IPS-20b (cell line): ENCODE measurements around the gene YAP1.

Experiments used
- H3K27ac ChIP-seq: one replicate; pipeline ENCODE4 v1.5.1; 2013; ENCODE audit warnings: low read length
- H3K27me3 ChIP-seq: 2 replicates; pipeline ENCODE4 v1.6.1; 2013; ENCODE audit warnings: mild to moderate bottlenecking, low read length, inconsistent platforms; ENCODE audit not compliant: insufficient read depth
- H3K36me3 ChIP-seq: 2 replicates; pipeline ENCODE4 v1.6.1; 2013; ENCODE audit warnings: low read depth, mild to moderate bottlenecking, inconsistent platforms, low read length, moderate library complexity; ENCODE audit not compliant: insufficient read depth
- H3K4me1 ChIP-seq: 2 replicates; pipeline ENCODE4 v1.6.1; 2013; ENCODE audit warnings: mild to moderate bottlenecking, control low read depth, inconsistent platforms, low read length, moderate library complexity; ENCODE audit not compliant: insufficient read depth
- H3K4me3 ChIP-seq: 2 replicates; pipeline ENCODE4 v1.5.1; 2013; ENCODE audit warnings: mild to moderate bottlenecking, low read length, inconsistent platforms
- H3K9ac ChIP-seq: 2 replicates; pipeline ENCODE4 v1.6.1; 2013; ENCODE audit warnings: low read depth, mild to moderate bottlenecking, inconsistent platforms, low read length, moderate library complexity
- H3K9me3 ChIP-seq: 2 replicates; pipeline ENCODE4 v1.6.1; 2013; ENCODE audit warnings: mild to moderate bottlenecking, low read depth, low read length, inconsistent platforms; ENCODE audit not compliant: insufficient read depth

Gene YAP1

DNA sequence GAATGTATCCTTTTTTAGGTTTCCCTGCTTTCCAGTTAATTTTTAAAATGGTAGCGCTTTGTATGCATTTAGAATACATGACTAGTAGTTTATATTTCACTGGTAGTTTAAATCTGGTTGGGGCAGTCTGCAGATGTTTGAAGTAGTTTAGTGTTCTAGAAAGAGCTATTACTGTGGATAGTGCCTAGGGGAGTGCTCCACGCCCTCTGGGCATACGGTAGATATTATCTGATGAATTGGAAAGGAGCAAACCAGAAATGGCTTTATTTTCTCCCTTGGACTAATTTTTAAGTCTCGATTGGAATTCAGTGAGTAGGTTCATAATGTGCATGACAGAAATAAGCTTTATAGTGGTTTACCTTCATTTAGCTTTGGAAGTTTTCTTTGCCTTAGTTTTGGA lies 120.7 kb downstream of the YAP1 start:
- 0 out of 2 replicates have a peak, but pooled peaks cover 2% of the 10 kb centered on the region for H3K4me1 ChIP-seq
- H3K9me3 ChIP-seq: no peaks in the 10 kb centered on the region
- H3K9ac ChIP-seq: no peak overlapping the region
- H3K4me3 ChIP-seq: no peak overlapping the region
- H3K27me3 ChIP-seq: no peaks in the 10 kb centered on the region
- peaks cover 54% of the 10 kb centered on the region for H3K36me3 ChIP-seq
- H3K27ac ChIP-seq: no peak overlapping the region

DNA sequence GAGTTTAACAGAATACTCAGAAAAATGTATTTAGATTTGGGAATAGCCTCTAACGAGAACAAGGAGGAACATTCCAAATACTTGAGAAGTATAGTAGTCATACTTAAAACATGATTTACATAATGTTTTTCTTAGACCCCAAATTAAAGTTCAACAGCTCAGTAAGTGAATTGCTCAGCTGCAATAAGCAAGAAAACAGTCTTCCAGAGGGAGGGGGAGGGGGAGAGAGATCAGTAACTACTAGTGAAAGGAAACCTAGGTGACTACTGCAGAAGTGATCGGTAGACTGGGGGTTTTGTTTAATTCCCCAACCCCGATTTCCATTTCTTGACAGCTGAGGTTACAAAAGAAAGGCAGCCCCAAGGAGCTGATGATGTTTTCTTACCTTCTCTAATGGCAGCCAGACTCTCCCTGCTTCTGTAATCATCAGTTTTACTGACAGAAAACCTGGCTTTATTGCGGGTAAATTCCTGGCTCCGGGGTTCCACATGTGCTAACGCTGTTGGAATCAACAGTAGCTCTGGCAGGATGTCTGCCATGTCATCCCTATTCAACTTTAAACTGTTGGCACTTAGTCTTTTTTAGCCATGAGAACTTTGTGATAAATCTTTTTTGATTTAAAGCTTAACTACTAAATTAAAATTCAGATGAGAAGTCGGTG lies 124.7 kb downstream of the YAP1 start:
- no peaks in the 10 kb centered on the region for H3K9me3 ChIP-seq
- H3K27ac ChIP-seq: no peak overlapping the region
- H3K27me3 ChIP-seq: no peaks in the 10 kb centered on the region
- H3K36me3 ChIP-seq: peaks cover 19% of the 10 kb centered on the region
- H3K9ac ChIP-seq: no peak overlapping the region
- H3K4me3 ChIP-seq: no peak overlapping the region
- H3K4me1 ChIP-seq: 0 out of 2 replicates have a peak, but pooled peaks cover 2% of the 10 kb centered on the region

DNA sequence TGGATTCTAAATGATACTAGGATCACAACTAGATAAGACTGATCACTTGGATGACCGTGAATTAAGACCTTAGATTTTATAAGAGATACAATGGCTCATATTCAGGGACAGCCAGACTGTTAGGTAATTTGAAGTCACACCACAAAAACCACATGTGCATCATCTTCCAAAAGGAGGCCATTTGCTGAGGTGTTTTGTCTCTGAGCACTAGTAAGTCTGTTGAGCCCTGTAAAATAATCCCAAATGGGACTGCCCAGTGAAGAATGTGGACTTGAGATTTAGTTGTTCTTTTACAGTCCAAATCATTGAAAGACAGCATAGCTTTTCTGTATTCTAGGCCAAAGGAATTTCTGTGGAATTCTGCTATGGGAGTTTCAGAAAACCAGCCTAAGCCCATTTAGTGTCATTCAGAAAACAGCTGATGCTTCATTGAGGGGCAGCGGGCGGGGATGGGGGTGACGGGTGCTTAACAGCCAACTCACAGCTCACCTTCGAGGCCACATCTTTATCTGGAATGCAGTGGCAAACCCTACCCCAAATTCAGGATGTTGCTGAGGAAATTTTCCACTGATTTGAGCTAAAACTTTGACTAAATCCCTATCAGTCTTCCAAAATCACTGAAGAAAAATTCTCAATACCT lies 127.0 kb downstream of the YAP1 start:
- Histone ChIP-seq H3K4me3 (no peak overlapping the region), H3K9ac (no peak overlapping the region), H3K36me3 (0 out of 2 replicates have a peak, but pooled peaks cover 2% of the 10 kb centered on the region), H3K27me3 (no peaks in the 10 kb centered on the region), H3K27ac (no peak overlapping the region), H3K4me1 (0 out of 2 replicates have a peak, but pooled peaks cover 2% of the 10 kb centered on the region), H3K9me3 (no peaks in the 10 kb centered on the region)

DNA sequence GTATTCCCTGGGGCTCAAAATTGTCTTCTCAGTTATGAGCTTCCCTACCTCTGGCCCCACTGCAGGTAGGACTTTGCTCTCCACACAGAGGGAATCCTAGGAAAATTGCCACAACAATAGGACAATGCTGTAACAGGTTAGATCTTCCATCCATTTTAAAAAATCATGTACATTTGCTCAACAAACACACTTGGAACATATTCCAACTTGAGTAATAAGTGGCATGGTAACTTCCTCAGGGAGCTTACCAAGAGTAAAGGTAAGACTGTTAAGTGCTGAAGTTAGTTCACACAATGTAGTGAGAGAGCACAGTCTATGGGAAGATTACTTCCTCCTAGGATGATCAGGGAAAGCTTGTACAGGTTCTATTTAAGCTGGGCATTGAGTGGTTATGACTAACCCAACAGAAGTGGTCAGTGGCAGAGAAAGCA lies 128.2 kb downstream of the YAP1 start:
- Histone ChIP-seq H3K36me3 (no peaks in the 10 kb centered on the region), H3K4me3 (no peak overlapping the region), H3K27ac (no peak overlapping the region), H3K9ac (no peak overlapping the region), H3K27me3 (no peaks in the 10 kb centered on the region), H3K4me1 (0 out of 2 replicates have a peak, but pooled peaks cover 2% of the 10 kb centered on the region), H3K9me3 (no peaks in the 10 kb centered on the region)

DNA sequence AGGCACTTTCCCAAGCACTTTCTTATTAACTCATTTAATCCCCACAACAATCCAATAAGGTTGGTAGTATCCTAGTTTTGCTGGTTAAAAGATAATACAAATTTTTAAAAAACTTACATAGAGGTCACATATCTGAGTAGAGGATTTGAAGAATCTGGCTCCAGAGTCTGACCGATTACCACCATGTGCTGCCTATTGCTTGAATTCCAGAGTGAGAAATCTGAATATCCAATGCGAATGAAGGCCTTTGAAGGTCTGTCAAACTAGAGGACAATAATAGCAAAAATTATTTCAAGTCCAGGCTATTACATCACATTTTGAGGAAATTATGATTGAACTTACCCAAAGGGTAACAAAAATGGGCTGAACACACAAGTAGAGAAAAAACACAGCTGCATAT lies 129.2 kb downstream of the YAP1 start:
- Histone ChIP-seq H3K4me3 (no peak overlapping the region), H3K9ac (no peak overlapping the region), H3K27me3 (no peaks in the 10 kb centered on the region), H3K4me1 (0 out of 2 replicates have a peak, but pooled peaks cover 2% of the 10 kb centered on the region), H3K9me3 (no peaks in the 10 kb centered on the region), H3K27ac (no peak overlapping the region), H3K36me3 (no peaks in the 10 kb centered on the region)

DNA sequence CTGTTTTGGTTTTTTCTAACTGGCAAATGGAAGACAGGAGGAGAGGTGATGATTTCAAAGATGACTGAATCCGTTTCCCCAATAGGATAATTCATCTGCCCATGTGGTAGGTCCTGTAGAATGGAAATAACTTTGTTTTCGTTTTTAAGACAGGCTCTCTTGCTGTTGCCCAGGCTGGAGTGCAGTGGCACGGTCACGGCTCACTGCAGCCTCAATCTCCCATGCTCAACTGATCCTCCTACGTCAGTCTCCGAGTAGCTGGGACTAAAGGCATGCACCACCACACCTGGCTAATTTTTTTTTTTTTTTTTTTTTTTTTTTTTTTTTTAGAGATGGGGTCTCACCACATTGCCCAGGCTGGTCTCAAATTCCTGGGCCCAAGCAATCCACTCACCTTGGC lies 129.7 kb downstream of the YAP1 start:
- no peaks in the 10 kb centered on the region for H3K27me3 ChIP-seq
- no peak overlapping the region for H3K9ac ChIP-seq
- no peak overlapping the region for H3K4me3 ChIP-seq
- no peak overlapping the region for H3K27ac ChIP-seq
- no peaks in the 10 kb centered on the region for H3K36me3 ChIP-seq
- no peaks in the 10 kb centered on the region for H3K9me3 ChIP-seq
- 0 out of 2 replicates have a peak, but pooled peaks cover 1% of the 10 kb centered on the region for H3K4me1 ChIP-seq

DNA sequence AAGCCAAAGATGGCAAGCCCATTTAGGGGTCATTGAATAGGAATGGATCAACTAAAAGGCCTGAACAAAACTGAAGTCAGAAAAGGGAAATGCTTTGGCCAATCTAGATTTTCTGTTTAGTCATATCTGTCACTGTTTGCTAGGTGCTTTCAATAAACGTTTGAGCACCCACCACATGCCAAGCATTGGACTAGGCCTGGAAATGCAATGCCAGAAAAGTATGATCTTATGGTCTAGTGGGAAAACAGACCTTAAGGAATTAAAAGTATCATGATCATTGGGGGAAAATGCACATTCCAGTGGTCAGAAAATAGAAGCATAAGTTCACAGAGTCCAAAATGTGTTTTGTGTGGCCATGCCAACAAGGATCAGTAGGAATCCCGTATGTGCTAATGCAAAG lies 130.3 kb downstream of the YAP1 start:
- Histone ChIP-seq H3K36me3 (no peaks in the 10 kb centered on the region), H3K27ac (no peak overlapping the region), H3K9me3 (no peaks in the 10 kb centered on the region), H3K27me3 (no peaks in the 10 kb centered on the region), H3K9ac (no peak overlapping the region), H3K4me1 (no peaks in the 10 kb centered on the region), H3K4me3 (no peak overlapping the region)

DNA sequence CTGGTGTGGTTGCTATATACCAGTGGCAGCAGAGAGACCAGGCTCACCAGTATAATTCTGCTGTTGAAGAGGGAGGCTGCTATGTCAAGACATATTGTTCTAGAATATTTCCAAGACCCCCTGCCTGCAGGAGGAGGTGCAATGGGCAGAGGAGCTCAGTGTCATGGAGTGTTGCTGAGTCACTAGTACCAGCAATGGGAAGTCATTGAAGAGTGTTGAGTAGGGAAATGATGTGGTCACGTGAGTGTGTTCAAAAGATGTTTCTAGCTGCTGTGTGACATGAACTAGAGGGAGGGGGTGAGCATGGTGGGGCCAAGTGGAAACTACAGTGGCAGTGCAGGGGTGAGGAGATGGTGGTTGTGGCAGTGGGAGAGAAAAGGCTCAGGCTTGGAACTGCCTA lies 130.8 kb downstream of the YAP1 start:
- Histone ChIP-seq H3K36me3 (no peaks in the 10 kb centered on the region), H3K9ac (no peak overlapping the region), H3K4me1 (no peaks in the 10 kb centered on the region)

DNA sequence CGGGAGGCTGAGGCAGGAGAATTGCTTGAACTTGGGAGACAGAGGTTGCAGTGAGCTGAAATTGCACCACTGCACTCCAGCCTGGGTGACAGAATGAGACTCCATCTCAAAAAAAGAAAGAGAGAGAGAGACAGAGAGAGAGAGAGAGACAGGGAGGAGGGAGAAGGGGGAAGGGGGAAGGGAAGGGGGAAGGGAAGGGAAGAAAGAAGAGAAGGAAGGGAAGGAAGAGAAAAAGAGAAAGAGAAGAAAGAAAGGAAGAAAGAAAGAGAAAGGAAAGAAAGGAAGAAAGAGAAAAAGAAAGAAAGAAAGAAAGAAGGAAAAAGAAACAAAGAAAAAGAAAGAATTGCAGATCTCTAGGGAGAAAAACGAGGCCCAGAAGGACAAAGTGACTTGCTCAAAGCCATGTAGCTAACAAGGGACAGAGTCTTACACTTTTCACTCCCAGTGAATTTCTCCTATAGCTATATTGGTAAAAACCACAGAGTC lies 133.2 kb downstream of the YAP1 start:
- Histone ChIP-seq H3K4me1 (no peaks in the 10 kb centered on the region), H3K36me3 (no peaks in the 10 kb centered on the region), H3K27ac (no peak overlapping the region), H3K4me3 (no peak overlapping the region), H3K9me3 (no peaks in the 10 kb centered on the region), H3K9ac (no peak overlapping the region), H3K27me3 (no peaks in the 10 kb centered on the region)

More for the DNA sequence above, 130.8 kb downstream of the YAP1 start:
- H3K27me3 ChIP-seq: no peaks in the 10 kb centered on the region
- H3K9me3 ChIP-seq: no peaks in the 10 kb centered on the region
- no peak overlapping the region for H3K27ac ChIP-seq
- H3K4me3 ChIP-seq: no peak overlapping the region

DNA sequence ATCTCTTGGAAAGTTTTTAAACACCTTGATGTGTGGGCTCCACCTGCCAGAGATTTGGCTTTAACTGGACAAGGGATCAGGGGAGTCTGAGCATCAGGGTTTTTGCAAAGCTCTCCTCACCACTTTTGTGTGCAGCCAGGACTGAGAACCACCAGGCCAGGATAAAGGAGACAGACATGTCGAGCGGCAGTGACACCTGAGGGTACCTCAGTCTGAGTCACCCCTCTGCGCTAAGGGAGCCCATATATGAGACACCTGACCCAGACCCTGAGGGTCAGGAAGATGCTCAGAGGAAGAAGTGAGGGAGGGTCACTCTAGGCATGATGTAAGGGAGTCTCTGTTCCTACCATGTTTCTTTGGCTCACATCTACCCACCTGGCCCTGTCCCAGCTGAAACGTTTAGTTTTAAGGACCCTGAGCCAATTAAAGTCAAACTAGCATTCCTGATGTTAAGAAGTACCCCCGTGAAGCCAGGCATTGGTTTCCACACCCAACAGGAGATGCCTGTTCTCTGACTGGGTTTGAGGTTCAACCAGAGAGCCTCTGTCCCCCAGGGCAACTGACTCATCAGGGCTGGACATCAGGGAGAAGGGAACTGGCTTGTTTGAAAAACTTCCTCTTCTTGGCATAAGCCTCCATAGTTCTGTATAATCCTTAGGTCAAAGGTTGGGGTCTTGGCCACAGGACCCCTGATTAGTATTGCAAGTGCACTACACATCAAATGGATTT lies 134.6 kb downstream of the YAP1 start:
- Histone ChIP-seq H3K9me3 (no peaks in the 10 kb centered on the region), H3K27ac (no peak overlapping the region), H3K4me3 (no peak overlapping the region), H3K27me3 (no peaks in the 10 kb centered on the region), H3K4me1 (no peaks in the 10 kb centered on the region), H3K9ac (no peak overlapping the region), H3K36me3 (no peaks in the 10 kb centered on the region)

DNA sequence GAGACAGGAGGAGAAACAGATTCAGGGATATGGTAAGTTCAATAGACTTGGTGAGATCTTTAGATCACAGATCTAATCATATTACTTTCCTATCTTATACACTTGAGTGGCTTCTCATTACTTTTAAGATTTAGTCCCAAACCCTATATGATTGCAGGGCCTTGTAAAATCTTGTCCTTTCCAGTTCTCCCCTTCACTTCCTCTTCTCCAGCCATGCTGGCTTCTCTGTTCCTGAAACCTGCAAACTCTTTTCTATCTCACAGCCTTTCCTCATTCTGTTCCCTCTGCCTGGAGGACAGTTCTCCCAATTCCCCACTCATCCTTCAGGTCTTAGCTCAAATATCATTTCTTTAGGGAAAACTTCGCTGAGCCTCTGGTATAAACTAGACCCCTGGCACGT lies 141.2 kb downstream of the YAP1 start:
- H3K27me3 ChIP-seq: no peaks in the 10 kb centered on the region
- no peak overlapping the region for H3K9ac ChIP-seq
- no peaks in the 10 kb centered on the region for H3K36me3 ChIP-seq
- no peak overlapping the region for H3K4me3 ChIP-seq
- no peak overlapping the region for H3K27ac ChIP-seq
- no peaks in the 10 kb centered on the region for H3K9me3 ChIP-seq
- no peaks in the 10 kb centered on the region for H3K4me1 ChIP-seq
